Sigmoid colon (tissue), 3 donors: ENCODE data around the gene CLIC5.

ENCODE experiments used
- POLR2A ChIP-seq, 2 donors: fragments of 450-650 bp; IDR thresholded peaks; one replicate each; pipeline ENCODE4 v1.6.1; 2016; ENCODE audit warnings: antibody characterized with exemption in 2 of 2, mild to moderate bottlenecking in 2 of 2, moderate library complexity in 2 of 2
- TF ChIP-seq, protein P1 (sequence below), 4 experiments: fragments of 450-650 bp in 3 of 4; fragments of 200-600 bp in 1 of 4; IDR thresholded peaks; one replicate each; pipeline ENCODE4 v1.5.1; 2016 to 2019; ENCODE audit warnings: antibody characterized with exemption in 4 of 4, mild to moderate bottlenecking in 3 of 4, moderate library complexity in 2 of 4

DNA sequence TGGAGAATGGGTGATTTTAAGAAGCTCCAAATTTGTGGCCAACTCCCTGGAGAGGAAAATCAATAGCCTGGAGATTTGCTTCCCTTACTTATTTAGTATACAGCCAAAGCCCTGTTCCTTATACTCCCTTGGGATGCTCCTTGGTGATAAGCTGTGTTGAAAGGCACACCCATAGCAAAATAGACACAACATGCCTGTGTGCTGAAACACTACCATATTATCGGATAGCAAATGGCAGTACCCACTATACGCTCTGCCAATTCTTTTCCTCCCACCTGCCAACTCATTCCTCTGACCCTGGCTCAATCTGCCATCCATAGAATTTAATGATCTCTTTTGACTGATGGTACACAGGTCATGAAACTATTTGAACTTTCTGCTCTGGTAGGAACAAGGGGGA lies 98.2 kb downstream of the CLIC5 start:
- TF ChIP-seq, protein P1, sequence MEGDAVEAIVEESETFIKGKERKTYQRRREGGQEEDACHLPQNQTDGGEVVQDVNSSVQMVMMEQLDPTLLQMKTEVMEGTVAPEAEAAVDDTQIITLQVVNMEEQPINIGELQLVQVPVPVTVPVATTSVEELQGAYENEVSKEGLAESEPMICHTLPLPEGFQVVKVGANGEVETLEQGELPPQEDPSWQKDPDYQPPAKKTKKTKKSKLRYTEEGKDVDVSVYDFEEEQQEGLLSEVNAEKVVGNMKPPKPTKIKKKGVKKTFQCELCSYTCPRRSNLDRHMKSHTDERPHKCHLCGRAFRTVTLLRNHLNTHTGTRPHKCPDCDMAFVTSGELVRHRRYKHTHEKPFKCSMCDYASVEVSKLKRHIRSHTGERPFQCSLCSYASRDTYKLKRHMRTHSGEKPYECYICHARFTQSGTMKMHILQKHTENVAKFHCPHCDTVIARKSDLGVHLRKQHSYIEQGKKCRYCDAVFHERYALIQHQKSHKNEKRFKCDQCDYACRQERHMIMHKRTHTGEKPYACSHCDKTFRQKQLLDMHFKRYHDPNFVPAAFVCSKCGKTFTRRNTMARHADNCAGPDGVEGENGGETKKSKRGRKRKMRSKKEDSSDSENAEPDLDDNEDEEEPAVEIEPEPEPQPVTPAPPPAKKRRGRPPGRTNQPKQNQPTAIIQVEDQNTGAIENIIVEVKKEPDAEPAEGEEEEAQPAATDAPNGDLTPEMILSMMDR (IDR thresholded peaks at IDR 0.05), result no peak
- no peak for TF ChIP-seq POLR2A (IDR thresholded peaks at IDR 0.05)
